Hematopoietic multipotent progenitor cell treated with erythropoietin and hydrocortisone succinate and interleukin-3 and kit ligand, for 6 days (in vitro differentiated cells): ENCODE data around the gene B3GNT9.

Source experiments
- DNase-seq: peaks from one replicate; pipeline ENCODE4 v3.0.0-alpha.2; 2015

B3GNT9 gene, protein sequence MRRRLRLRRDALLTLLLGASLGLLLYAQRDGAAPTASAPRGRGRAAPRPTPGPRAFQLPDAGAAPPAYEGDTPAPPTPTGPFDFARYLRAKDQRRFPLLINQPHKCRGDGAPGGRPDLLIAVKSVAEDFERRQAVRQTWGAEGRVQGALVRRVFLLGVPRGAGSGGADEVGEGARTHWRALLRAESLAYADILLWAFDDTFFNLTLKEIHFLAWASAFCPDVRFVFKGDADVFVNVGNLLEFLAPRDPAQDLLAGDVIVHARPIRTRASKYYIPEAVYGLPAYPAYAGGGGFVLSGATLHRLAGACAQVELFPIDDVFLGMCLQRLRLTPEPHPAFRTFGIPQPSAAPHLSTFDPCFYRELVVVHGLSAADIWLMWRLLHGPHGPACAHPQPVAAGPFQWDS

DNA sequence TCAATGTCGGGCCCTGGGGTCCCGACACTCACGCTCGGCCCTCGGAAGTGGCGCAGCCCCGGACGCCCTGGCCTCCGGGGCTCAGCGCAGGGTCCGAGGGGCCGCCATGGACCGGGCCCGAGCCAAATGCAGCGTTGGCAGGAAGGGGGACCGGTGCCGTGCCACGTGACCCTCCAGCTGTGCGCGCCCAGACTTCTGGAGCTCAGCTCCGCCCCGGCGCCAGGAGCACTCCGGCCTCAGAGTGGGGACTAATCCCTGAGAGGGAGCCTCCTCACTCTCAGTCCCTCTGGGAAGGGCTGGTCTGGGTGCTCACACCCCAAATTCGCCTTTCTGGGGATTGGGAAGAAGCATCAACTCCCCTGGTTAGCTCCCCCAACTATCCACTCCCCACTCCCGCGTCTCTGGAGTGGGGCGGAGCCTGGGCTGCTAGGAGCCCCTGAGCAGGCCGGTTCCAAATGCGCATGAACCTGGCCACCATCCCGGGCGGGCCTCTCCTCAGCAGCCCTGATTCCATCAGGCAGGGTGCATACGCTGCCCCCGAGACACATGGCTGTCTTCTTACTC is at the start of gene B3GNT9:
Gene B3GNT9 (minus strand): TSS at position 166 of the 564 bp plus-strand sequence. CDS start 513 bp downstream, outside the sequence.
- peak; percentile 63 for DNase-seq

DNA sequence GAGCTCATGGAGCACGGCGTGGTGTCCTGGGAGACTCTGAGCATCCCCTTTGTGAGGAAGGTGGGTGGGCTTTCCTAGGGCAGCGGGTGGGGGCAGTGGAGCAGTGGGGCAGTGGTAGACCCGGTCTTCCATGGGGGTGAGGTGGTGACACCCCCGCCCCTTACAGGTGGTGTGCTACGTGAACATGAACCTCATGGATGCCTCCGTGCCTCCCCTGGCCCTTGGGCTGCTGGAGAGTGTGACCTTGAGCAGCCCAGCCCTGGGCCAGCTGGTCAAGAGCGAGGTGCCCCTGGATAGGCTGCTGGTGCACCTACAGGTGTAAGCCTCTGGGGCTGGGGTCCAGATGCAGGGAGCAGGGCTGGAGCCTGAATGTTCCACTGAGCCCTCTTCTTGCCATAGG is 49.7 kb upstream of the B3GNT9 start:
- DNase-seq, result no peak

DNA sequence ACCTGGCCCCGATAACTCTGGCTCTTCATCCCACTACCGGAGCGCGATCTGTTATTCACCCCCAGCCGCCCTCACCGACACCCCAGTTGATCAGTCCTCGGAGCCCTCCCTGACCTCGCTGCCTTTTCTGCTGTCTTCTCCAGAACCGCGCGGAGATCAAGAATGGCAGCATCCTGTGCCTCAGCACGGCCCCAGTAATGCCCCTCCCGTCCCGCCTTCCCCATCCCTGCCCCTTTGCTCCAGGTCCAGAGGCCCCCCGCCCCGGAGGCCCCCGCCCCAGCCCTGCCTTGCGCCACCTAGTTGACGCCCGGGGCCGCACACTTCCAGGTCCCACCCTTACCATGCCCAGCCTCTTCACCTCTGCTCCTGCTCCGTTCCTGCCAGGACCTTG is 49.0 kb upstream of the B3GNT9 start:
- no peak for DNase-seq

DNA sequence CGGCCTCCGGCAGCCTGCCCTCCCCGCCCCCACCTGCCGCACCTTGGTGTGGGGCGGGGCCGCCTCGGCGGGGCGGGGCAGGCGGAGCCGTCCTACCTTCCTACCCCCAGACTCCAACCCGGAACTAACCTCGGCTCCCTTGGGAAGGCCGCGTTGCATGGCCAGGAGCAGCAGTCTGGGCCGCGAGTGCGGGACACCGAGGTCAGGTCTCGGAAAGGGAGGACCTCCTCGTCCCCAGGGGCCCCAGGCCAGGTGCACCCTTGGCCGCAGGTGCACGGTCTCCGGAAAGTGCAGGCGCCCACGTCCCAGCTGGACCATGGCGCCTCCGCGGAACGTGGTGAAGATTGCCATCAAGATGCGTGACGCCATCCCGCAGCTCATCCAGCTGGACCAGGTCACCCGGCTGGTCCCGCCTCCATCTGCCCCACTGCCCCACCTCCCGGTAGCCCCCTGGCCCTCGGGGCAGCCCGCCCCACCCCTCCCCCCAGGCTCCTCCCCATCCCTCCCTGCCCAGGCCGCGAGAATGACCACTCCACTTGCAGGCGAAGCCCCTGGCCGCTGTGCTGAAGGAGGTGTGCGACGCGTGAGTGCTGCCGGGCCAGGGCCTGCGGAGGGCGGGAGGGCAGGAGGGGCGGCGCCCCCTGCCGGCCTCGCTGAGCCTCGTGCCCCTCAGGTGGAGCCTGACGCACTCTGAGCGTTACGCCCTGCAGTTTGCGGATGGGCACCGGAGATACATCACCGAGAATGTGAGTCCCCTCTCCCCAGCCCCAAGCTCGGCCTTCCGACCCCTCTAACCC is 48.4 kb upstream of the B3GNT9 start, which contains the start of gene ELMO3:
Gene ELMO3 (plus strand): TSS at position 121 of the 797 bp plus-strand sequence. CDS start 196 bp downstream, at position 317.
- no peak for DNase-seq

DNA sequence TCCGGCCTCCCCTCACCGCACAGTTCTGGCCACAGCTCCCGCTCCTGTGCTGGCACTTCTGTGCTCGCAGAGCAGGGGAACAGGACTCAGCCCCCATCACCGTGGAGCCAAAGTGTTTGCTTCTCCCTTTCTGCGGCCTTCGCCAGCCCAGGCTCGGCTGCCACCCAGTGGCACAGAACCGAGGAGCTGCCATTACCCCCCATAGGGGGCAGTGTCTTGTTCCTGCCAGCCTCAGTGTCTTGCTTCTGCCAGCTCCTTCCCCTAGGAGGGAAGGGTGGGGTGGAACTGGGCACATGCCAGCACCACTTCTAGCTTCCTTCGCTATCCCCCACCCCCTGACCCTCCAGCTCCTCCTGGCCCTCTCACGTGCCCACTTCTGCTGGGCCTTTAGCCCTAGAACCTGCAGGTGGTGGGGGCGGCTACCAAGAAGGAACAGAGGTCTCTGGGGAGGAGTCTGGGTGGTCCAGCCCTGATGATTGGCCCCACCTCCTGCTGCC is 47.5 kb upstream of the B3GNT9 start:
- DNase-seq, result peak; percentile 84

DNA sequence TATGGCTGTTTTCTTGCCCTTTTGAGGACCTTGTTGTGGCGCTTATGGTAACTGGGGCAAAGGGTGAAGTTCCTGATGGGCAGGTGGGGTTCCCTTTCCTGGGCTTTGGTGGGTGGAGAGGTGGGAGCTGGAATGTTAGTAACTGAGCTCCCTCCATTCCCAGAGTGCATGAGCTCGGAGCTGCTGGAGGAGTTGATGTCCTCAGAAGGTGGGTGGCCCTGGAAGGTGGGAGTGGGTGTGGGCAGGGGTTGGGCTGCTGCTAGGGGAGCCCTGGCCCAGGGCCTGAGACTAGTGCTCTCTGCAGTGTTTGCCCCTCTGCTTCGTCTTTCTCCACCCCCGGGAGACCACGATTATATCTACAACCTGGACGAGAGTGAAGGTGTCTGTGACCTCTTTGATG is 46.9 kb upstream of the B3GNT9 start:
- no peak for DNase-seq

DNA sequence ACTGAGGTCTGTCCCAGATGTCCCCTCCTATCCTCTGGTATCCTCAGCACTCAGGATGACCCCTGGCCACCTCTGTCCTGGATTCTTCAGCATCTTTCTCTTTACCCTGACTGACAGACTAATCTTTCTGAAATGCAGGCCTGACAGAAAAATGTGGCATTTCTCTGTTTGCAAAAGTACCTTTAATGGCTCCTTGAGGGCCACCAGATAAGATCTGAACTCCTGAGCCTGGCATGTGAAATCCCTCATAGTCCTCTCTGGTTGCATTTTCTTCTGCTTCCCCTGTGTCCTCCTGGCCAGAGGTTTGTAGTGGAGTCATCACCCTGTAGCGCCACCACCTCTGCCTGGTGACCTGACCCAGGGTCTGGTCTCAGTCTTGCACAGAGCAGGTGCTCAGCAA is 46.1 kb upstream of the B3GNT9 start:
- DNase-seq, result no peak

DNA sequence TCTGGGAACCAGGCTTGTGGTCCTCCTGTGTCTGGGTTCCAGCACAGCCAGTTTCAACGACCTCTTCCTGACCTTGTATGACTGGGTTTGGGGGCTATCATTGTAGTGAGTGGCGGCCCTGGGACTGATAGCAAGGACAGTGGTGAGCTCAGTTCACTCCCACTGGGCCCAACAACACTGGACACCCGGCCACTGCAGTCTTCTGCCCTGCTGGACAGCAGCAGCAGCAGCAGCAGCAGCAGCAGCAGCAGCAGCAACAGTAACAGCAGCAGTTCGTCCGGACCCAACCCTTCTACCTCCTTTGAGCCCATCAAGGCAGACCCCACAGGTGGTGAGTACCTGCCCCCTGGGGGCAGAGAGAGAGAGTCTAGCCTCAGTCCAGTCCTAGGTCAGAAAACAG is 44.9 kb upstream of the B3GNT9 start:
- no peak for DNase-seq

DNA sequence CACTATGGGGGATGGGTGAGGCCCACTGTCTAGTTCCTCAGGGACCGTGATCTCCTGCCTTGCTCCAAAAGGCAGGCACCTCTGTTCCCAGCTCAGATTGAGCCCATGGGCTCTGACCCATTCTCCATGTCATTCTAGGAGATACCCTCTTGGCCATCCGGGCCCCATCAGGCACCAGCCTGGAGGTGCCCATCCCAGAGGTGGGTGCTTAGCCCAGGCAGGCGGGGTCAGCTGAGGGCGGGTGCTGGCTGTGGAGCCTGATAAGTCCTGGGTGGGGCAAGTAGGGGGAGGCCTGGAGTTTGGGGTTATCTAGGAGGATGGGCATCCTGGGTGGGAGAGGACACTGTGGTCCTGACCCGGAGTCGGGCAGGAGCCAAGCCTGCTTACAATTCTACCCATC is 43.5 kb upstream of the B3GNT9 start:
- DNase-seq, result peak; percentile 90

DNA sequence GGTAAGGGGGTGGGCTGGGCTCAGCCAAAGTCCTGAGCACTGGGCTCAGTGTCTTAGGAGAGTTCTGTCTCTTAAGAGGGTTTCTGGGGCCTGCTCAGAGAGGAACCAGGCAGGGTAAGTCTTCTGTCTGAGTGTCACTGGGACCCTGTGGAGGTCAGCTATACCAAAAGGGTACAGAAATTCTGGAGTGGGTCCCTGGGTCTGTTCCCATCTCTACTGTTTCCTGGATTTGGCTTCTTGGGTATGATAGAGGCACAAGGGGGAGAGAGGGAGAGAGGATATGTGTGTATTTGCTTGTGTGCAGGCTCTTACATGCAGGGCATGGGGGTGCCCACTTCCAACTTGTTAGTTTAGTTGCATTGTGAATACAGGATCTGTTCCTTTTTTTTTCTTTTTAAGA is 42.7 kb upstream of the B3GNT9 start:
- DNase-seq, result no peak

DNA sequence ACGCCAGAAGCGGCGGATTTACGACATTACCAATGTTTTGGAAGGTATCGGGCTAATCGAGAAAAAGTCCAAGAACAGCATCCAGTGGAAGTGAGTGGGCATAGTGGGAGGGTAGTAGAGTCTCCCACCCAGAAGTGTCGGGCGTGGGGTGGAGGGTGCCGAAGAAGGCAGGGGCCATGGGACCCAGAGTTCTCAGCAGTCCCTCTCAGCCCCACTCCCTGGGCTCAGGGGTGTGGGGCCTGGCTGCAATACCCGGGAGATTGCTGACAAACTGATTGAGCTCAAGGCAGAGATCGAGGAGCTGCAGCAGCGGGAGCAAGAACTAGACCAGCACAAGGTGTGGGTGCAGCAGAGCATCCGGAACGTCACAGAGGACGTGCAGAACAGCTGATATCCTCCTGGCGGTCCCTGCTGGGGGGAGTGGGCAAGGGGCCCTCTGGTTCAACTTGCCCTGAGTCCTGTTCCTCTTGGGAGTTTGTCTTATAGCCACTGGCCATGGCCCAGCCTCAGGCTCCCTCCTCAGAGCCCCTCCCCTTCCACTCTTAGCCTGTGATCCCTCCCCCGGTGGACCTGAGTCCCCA is 42.1 kb upstream of the B3GNT9 start:
- peak; percentile 52 for DNase-seq

DNA sequence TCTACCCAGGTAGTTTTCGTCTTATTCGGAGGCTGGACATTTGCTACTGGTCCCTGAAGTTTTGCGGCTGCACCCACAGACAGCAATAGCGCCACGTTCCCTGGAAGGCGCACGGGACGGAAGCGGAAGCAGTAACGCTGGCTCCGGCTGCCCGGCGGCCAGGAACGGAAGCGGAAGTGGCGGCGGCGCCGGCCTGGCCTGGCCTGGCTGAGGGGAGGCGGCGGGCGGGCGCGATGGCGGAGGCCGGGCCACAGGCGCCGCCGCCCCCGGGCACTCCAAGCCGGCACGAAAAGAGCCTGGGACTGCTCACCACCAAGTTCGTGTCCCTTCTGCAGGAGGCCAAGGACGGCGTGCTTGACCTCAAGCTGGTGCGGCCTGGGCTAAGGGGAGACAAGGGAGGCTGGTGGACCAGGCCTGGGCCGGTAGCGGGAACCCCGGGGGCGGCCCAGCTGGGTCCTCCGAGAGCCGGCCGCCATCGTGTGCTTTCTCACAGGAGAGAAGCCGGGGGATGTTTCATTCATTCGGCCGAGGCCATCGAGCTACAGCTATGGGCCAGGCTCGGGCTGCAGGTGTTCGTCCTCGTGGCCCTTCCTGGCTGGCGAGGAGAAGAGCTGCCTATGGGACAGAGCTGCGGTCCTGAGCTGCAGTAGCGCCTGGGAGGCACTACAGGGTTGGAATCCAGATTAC is 41.3 kb upstream of the B3GNT9 start, which contains the start of gene E2F4:
Gene E2F4 (plus strand): TSS at position 161 of the 687 bp plus-strand sequence. CDS start 73 bp downstream, at position 234.
- peak; percentile 97 for DNase-seq

DNA sequence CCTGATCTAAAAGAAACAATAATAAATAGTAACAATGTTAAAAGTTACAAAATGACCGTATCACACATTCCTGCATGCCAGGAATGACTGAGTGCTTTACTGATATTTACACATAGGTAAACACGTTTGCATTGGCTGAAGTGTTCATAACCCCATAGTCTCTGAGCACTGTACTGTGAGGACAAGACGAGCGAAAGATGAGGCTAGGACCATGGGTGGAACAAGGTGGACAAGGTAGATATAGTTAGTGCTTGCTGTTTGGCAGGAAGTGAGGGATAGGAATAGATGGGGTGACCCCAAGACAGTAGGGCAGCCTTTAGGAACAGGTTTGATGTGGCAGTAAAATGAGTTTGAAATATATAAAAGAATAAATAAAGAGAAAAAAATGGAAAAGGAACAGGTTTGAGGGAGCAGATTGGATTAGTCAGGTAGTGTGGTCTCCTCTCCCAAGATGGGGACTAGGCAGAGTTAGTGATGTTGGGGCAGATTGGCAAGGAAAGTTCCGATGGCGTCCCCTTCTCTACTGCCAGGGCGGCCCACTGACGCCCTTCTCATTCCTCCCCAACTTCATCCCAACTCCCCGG is 40.7 kb upstream of the B3GNT9 start:
- no peak for DNase-seq

DNA sequence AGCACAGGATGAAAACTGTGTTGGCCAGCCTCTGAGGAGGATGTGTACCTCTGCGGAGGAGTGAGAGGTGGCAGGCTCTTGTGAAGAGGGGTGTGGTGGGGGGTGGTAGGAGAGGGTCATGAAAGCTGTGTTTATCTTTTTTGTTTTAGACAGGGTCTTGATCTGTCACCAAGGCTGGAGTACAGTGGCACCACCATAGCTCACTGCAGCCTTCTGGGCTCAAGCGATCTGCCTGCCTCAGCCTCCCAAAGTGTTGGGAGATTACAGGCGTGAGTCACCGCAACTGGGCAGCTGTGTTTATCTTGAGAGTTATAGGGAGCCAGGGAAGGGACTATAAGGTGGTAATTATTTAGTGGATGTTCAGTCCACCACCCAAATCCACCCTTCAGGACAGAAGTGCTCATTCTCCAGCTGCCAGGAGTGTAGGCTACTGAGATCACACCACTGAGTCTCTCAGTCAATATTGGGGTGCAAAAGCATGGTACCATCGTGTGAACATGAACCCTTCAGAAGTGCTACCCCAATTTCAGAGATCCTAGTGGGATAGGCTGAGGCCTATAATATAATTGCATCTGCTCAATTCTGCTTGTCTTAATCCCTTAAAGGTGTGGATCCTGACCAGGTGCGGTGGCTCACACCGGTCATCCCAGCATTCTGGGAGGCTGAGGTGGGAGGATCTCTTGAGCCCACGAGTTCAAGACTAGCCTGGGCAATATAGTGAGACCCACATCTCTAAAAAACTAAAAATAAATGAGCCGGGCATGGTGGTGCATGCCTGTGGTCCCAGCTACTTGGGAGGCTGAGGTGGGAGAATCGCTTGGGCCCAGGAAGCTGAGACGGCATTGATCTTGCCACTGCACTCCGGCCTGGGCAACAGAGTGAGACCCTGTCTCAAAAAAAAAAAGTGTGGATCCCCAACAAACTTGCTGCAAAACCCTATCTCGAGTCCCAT is 39.9 kb upstream of the B3GNT9 start:
- peak; percentile 68 for DNase-seq

DNA sequence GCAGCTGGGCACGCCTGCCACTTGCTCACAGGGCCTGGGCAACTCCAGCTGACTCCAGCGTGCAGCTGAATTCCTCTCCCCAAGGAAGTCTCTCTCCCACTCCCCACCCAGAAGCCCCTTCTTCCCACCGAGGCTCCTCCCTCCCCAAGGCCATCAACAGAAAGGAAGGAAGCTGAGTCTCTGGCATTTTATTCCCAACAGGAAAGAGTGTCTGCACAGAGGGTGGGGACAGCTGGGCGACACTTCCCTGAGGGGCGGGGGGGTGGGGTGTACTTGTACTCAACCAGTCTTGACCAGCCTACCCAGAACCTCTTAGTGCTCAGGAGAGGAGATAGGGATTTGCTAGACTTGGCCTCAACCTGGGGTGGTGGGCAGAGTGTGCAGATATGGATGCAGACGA is 39.2 kb upstream of the B3GNT9 start, which contains the start of gene EXOC3L1:
Gene EXOC3L1 (minus strand): TSS at position 96 of the 400 bp plus-strand sequence. CDS start 460 bp downstream, outside the sequence.
- DNase-seq, result no peak

DNA sequence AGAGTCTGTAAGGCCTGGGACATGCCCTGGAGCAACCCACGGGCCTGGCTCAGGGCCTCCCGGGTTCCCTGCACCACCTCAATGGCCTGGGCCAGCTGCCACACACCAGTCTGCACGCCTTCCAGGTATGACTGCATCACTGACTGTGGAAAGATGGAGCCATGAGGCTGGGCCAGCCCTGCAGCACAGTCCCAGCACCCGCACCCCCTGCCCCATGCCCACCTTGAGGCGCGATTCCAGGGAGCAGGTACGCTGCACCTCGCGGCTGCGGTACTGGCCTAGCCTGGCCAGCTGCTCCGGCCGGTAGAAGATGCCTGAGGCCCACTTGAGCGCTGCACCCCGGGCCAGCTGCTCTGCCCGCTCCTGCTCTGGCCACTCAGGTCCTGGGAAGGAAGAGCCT is 38.0 kb upstream of the B3GNT9 start:
- DNase-seq, result no peak

DNA sequence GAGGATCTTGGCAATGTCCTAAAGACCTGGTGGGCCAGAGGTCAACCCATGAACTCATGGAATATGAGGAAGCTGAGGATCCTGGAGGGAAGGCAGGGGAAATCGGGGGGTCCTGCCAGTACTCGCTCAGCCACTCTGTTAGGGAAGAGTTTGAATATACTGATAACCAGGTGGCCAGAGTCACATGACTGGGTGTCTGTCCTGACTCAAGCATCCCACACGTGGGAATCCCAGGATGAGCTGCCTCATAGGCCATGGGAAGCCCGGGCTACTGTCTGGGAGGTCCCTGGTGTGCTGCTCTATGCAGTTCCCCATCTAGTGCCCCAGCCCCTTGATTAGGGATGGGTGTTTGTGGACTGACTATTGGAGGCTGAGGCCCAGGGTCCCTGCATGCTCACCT is 37.5 kb upstream of the B3GNT9 start:
- DNase-seq, result no peak

DNA sequence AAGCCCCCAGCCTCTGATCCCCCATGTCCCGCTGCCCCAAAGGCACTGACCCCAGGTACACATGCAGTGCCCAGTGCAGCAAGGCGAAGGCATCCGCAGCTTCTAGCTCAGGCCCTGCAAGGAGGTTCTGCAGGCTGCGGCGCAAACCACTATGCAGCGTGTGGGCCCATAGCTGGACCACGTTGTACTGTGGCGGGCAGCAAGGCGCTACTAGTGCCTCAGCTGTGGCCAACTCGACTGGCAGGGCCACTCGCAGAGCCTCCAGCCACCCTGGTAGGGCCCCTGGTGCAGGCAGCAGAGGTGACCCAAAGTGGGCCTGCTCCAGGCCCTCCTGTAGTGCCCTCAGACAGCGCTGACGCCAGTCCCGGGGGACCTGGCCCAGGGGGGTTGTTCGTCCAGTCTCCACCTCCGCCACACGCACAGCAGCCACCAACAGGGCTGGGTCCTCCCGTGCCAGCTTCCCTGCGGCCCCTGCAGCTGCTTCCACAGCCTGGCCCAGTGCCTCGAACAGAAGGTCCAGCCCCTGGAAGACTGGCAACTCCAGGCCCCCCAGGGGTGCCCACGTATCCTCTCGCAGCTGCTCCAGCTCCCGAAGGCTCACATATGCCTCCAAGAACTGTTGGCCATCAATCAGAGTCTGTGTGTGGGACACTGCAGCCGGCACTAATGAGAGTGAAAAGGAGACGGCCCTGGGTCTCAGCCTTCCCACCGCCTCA is 36.5 kb upstream of the B3GNT9 start:
- DNase-seq, result no peak

DNA sequence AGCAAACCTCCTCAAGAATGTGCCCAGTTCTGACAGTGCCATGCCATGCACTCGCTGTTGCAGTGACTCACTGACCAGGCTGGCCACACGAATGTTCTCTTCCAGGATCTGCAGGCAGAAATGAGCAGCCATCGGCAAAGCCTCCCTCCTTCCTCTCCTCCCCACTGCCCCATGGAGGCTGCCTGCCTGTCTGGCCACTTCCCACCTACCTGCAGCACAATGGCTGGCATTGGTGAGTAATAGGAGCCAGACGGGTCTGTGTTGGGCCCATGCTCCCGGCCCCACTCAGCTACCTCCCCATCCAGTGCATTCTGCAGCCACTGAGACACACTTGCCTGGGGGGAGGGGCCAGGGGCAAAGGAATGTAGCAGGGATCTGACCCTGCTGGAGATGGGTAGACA is 35.8 kb upstream of the B3GNT9 start:
- no peak for DNase-seq

DNA sequence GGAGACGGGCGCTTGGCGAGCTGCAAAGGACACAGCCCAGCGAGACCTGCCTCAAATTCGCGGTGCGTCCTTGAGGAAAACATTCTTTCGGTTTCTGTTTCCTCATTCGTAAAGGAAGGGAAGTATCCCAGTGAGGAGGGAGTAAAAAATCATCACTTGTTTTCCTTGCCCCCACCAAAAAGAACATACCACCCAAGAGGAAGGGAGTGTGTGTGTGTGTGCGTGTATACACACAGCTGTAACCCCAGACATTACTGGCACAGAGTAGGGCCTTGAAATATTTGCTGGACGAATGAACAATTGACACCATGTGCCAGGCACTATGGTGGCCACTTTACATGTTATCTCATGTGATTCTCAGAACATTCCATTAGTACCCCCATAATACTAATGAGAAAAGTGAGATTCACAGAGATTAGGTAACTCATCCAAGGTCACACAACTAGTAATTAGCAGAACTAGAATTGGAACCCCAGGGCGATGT is 34.9 kb upstream of the B3GNT9 start:
- DNase-seq, result no peak
